Activated B cell treated with CpG ODN at 0.5 μM for 24 hours (primary cell): ENCODE measurements around the gene ATP5F1B. TPM values are rescaled to one million over a fixed set of nuclear protein-coding genes. Genes with fewer than 3 reads are reported as not detected.

Source experiments
- ATAC-seq: fragments of 200-7000 bp; cut with Tn5 transposase; one replicate; pipeline ENCODE4 v1.10.0; 2021; ENCODE audit warnings: low read depth, mild to moderate bottlenecking, moderate library complexity
- CTCF ChIA-PET: fragments of 350-600 bp; sonication (Branson Sonifier 250); formaldehyde crosslinking; loops from one replicate; lab custom pipeline; 2021; ENCODE audit warnings: antibody characterized with exemption; lab: Charles Lee
- POLR2A ChIA-PET: fragments of 350-600 bp; sonication (Branson Sonifier 250); formaldehyde crosslinking; loops from one replicate; lab custom pipeline; 2021; ENCODE audit warnings: antibody characterized with exemption; lab: Charles Lee
- DNase-seq: peaks from one replicate; pipeline ENCODE4 v3.0.0; 2022
- H3K27ac Mint-ChIP-seq: one replicate; pipeline ENCODE4 v1.8.0; 2020; ENCODE audit warnings: mixed read lengths
- H3K27me3 Mint-ChIP-seq: one replicate; pipeline ENCODE4 v1.8.0; 2021; ENCODE audit warnings: mixed read lengths
- H3K36me3 Mint-ChIP-seq: one replicate; pipeline ENCODE4 v1.8.0; 2021; ENCODE audit warnings: low read depth, mixed read lengths
- H3K4me1 Mint-ChIP-seq: one replicate; pipeline ENCODE4 v1.8.0; 2021; ENCODE audit warnings: mixed read lengths
- H3K4me3 Mint-ChIP-seq: one replicate; pipeline ENCODE4 v1.8.0; 2020; ENCODE audit warnings: mild to moderate bottlenecking, mixed read lengths
- H3K9me3 Mint-ChIP-seq: one replicate; pipeline ENCODE4 v1.8.0; 2020; ENCODE audit warnings: mixed read lengths
- CTCF ChIP-seq: fragments of 200-600 bp; IDR thresholded peaks from one replicate; pipeline ENCODE4 v1.8.0; 2022; ENCODE audit warnings: antibody characterized with exemption, mild to moderate bottlenecking
- intact Hi-C: fragments of 100-400 bp; cut with micrococcal nuclease; formaldehyde crosslinking; loops from one replicate; pipeline ENCODE4 v1.15.1; 2024
- total RNA-seq: library from RNA; stranded (reverse); gene quantifications from 2 replicates; pipeline ENCODE4 v1.2.3, GENCODE V29; 2022

The ATP5F1B gene
- total RNA-seq, 1 donor from 2014 or later: 499 TPM

GRCh38 chr12:56631790-56632700 lies 13.7 kb downstream of the ATP5F1B start:
- CTCF ChIA-PET: no interaction called here
- TF ChIP-seq CTCF: no peak
- DNase-seq: peak; percentile 64
- H3K27ac Mint-ChIP-seq: peak overlapping the region; percentile 85
- H3K4me1 Mint-ChIP-seq: peaks cover 83% of the 10 kb centered on the region
- peak; percentile 21 for ATAC-seq
- POLR2A ChIA-PET: interaction anchor here (0.5 to 4.5 kb wide), 6 partner anchors 8 to 625 kb away, joined by 3 to 70 read pairs (median 6); partner anchors contain the start of genes ATP5F1B and PTGES3
- H3K9me3 Mint-ChIP-seq: no peaks in the 10 kb centered on the region
- H3K36me3 Mint-ChIP-seq: peaks cover 20% of the 10 kb centered on the region
- peak overlapping the region; percentile 96 for H3K4me3 Mint-ChIP-seq
- intact Hi-C loops: loop anchor here (1.0 to 10.0 kb wide), 5 partner anchors 14 to 613 kb away; partner anchors contain the start of genes APOF, IL23A, PAN2 and STAT2
- H3K27me3 Mint-ChIP-seq: no peaks in the 10 kb centered on the region

GRCh38 chr12:56630180-56630632 lies 15.6 kb downstream of the ATP5F1B start, which contains the start of gene BAZ2A:
Gene BAZ2A (minus strand): TSS chr12:56630326. CDS start chr12:56617530, 12,796 bp downstream.
- Mint-ChIP-seq H3K9me3 (no peaks in the 10 kb centered on the region), H3K4me3 (peak within 1 kb of the TSS; percentile 96), H3K36me3 (peaks cover 29% of the 10 kb centered on the region), H3K4me1 (peaks cover 80% of the 10 kb centered on the region), H3K27me3 (no peaks in the 10 kb centered on the region), H3K27ac (peak within 1 kb of the TSS; percentile 88)
- peak; percentile 62 for ATAC-seq
- ChIA-PET CTCF (no interaction called here), POLR2A (interaction anchor here (0.6 to 4.5 kb wide), 12 partner anchors 9 to 513 kb away, joined by 3 to 70 read pairs (median 9); partner anchors contain the start of genes ATP5F1B, NACA, PTGES3 and ZC3H10)
- intact Hi-C loops: loop anchor here (1.0 to 10.0 kb wide), 6 partner anchors 29 to 615 kb away; partner anchors contain the start of genes APOF, IL23A, PAN2 and PTGES3
- no peak for TF ChIP-seq CTCF
- peak; percentile 74 for DNase-seq

GRCh38 chr12:56629459-56630179 lies 16.2 kb downstream of the ATP5F1B start:
- Mint-ChIP-seq H3K27me3 (no peaks in the 10 kb centered on the region), H3K4me3 (peak overlapping the region; percentile 96), H3K4me1 (peaks cover 79% of the 10 kb centered on the region), H3K36me3 (peaks cover 31% of the 10 kb centered on the region), H3K9me3 (no peaks in the 10 kb centered on the region), H3K27ac (peak overlapping the region; percentile 88)
- ChIA-PET POLR2A (interaction anchor here (0.6 to 4.5 kb wide), 22 partner anchors 6 to 654 kb away, joined by 3 to 70 read pairs (median 6); partner anchors contain the start of genes ATP5F1B, NACA, PAN2 and PTGES3), CTCF (interaction anchor here (0.6 to 1.4 kb wide), 3 partner anchors 50 to 58 kb away, joined by 3 to 11 read pairs (median 3); partner anchors contain the start of gene PTGES3)
- peak; percentile 12 for ATAC-seq
- intact Hi-C loops: loop anchor here (1.0 to 10.0 kb wide), 8 partner anchors 30 to 615 kb away; partner anchors contain the start of genes APOF, IL23A, NACA and PAN2
- TF ChIP-seq CTCF: no peak
- DNase-seq: peak; percentile 46

GRCh38 chr12:56628671-56629458 lies 16.9 kb downstream of the ATP5F1B start:
- peaks cover 79% of the 10 kb centered on the region for H3K4me1 Mint-ChIP-seq
- no peaks in the 10 kb centered on the region for H3K27me3 Mint-ChIP-seq
- ATAC-seq (peak; percentile 12), DNase-seq (peak; percentile 46)
- CTCF ChIA-PET: interaction anchor here (0.6 to 7.9 kb wide), 7 partner anchors 7 to 440 kb away, joined by 3 to 55 read pairs (median 3); partner anchors contain the start of genes ATP5F1B and PTGES3
- intact Hi-C loops: loop anchor here (1.0 to 5.0 kb wide), 3 partner anchors 7 to 96 kb away; partner anchors contain the start of gene NACA
- POLR2A ChIA-PET: interaction anchor here (0.6 to 4.5 kb wide), 23 partner anchors 7 to 655 kb away, joined by 3 to 70 read pairs (median 6); partner anchors contain the start of genes ATP5F1B, NACA, PAN2 and PTGES3
- peaks cover 36% of the 10 kb centered on the region for H3K36me3 Mint-ChIP-seq
- peak overlapping the region; percentile 96 for H3K4me3 Mint-ChIP-seq
- H3K9me3 Mint-ChIP-seq: no peaks in the 10 kb centered on the region
- peak overlapping the region; percentile 88 for H3K27ac Mint-ChIP-seq
- TF ChIP-seq CTCF: no peak
